Testis (tissue), 2 donors: ENCODE measurements around the gene CLTA.

Source experiments
- POLR2A ChIP-seq: fragments of 450-650 bp; IDR thresholded peaks from one replicate; pipeline ENCODE4 v1.6.1; 2017; ENCODE audit warnings: antibody characterized with exemption, mild to moderate bottlenecking, moderate library complexity
- TF ChIP-seq, protein P1 (sequence below), 3 experiments: fragments of 450-650 bp in 2 of 3; fragments of 200-600 bp in 1 of 3; sonication (generic) in 1 of 3; IDR thresholded peaks; one replicate each; pipeline ENCODE4 v1.5.1; 2016 to 2019; ENCODE audit warnings: antibody characterized with exemption in 3 of 3, mild to moderate bottlenecking in 2 of 3, moderate library complexity in 1 of 3

DNA sequence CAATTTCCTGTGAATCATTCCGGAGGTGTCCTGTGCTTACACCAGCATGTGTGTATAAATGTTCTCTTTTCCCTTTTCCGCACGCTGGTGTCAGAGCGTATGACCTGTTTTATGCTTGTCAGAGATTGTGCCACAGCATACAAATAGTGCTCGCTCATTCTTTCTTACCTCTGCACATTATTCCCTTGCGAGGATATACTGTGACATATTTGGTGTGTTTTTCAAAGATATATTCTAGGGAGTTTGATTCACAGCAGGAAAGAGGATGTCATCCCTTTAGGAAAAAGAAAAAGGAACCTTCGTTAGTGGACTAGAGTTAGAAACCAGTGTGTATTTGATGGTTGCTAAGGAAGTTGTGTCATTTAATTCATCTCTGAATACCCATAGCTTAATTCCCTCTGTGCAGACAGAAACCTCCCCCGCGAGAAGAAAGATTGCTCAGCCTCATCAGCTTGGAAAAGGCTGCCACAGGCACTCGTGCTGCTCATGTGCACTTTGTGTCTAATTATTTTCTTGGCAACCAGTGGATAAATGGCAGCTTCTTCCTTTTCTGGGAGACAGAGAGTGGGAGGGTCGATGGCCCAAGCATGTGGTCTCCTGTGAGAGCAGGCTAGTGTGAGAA, 36.3 kb upstream of the CLTA start:
- TF ChIP-seq, protein P1, sequence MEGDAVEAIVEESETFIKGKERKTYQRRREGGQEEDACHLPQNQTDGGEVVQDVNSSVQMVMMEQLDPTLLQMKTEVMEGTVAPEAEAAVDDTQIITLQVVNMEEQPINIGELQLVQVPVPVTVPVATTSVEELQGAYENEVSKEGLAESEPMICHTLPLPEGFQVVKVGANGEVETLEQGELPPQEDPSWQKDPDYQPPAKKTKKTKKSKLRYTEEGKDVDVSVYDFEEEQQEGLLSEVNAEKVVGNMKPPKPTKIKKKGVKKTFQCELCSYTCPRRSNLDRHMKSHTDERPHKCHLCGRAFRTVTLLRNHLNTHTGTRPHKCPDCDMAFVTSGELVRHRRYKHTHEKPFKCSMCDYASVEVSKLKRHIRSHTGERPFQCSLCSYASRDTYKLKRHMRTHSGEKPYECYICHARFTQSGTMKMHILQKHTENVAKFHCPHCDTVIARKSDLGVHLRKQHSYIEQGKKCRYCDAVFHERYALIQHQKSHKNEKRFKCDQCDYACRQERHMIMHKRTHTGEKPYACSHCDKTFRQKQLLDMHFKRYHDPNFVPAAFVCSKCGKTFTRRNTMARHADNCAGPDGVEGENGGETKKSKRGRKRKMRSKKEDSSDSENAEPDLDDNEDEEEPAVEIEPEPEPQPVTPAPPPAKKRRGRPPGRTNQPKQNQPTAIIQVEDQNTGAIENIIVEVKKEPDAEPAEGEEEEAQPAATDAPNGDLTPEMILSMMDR (IDR thresholded peaks at IDR 0.05) = no peak
- TF ChIP-seq POLR2A = no peak
